Measurements from ENCODE around the gene SERF2.

DNA sequence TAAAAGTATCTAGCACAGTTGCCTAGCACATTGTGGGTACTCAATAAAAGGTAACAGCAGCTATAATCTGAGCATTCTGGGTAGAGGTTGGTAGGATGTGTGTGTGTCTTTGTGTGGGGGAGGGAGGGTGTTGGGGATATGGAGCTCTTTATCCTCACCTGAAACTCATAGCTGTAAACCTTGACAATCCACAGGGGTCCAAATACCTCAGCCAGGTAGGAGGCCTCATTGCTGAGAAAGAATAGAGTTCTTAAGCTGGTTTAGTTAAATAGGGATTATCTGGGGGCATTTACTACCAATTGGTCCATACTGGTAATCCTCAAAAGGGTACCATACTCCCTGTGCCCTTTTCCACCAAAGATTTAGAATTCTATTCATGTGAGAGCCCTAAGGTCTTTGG, 3.9 kb downstream of the SERF2 start:
- no peak for TF ChIP-seq EZH2 (IDR thresholded peaks at IDR 0.05; ENCODE audit: borderline replicate concordance, low read length)
- no peak for TF ChIP-seq CTCF (conservative IDR thresholded peaks at IDR 0.05 in 1 of 2, IDR thresholded peaks at IDR 0.05 in 1 of 2; ENCODE audit: extremely low read depth in 1 of 2, insufficient read depth in 1 of 2, low read depth in 1 of 2, low read length in 2 of 2)
